HG02798 (cell line): ENCODE data around the gene SLC26A11.
"Not testable (repeated sequence)": the region's sequence is repeated elsewhere in the genome, so short reads cannot be mapped to it uniquely, and the experiment has no call there.

Experiments used
- ATAC-seq: cut with Tn5 transposase; IDR thresholded peaks from one replicate; pipeline ENCODE4 v1.9.1; 2021; ENCODE audit warnings: mild to moderate bottlenecking; ENCODE audit not compliant: unreplicated experiment, poor library complexity

The SLC26A11 gene

DNA sequence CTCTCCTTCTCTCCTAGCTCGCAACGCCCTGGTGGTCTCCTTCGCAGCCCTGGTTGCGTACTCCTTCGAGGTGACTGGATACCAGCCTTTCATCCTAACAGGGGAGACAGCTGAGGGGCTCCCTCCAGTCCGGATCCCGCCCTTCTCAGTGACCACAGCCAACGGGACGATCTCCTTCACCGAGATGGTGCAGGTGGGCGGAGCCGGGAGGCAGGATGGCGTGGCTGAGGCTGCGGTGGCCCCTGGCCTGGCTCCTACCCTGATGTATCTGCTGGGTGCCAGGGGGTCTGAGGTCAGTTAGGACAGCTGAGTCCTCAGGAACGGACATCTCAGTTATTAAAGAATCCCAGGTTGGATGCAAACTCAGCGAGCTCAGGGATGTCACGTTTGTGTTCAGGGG lies 16.7 kb downstream of the SLC26A11 start:
- no peak for ATAC-seq

DNA sequence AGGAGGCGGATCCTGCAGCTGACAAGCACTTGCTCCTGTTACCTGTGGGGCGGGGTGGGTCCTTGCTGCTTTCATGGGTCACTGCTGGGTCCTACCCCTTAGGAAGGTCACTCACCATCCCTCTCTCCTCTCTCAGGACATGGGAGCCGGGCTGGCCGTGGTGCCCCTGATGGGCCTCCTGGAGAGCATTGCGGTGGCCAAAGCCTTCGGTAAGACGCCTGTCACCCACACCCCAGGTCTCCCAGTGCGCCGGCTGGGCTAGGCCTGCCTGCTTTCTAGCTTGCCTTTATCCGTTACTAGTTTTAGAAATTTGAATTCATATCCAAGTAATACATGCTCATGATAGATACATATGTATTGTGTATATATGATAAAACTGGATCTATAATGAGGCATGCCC lies 17.2 kb downstream of the SLC26A11 start:
- no peak for ATAC-seq

DNA sequence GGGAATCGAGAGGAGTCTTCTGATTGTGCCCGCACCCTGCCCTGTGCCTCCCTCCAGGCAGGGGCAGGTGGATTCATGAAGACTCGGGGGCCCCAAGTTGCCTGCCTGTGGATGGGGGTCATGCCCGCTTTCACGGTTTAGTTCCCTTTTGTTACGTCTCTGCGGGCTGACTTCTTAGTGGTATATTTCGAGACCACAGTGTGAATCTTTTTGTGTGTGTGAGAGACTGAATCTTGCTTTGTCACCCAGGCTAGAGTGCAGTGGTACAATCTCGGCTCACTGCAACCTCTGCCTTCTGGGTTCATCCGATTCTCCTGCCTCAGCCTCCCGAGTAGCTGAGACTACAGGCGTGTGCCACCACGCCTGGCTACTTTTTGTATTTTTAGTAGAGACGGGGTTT lies 22.3 kb downstream of the SLC26A11 start:
- ATAC-seq, result no peak

DNA sequence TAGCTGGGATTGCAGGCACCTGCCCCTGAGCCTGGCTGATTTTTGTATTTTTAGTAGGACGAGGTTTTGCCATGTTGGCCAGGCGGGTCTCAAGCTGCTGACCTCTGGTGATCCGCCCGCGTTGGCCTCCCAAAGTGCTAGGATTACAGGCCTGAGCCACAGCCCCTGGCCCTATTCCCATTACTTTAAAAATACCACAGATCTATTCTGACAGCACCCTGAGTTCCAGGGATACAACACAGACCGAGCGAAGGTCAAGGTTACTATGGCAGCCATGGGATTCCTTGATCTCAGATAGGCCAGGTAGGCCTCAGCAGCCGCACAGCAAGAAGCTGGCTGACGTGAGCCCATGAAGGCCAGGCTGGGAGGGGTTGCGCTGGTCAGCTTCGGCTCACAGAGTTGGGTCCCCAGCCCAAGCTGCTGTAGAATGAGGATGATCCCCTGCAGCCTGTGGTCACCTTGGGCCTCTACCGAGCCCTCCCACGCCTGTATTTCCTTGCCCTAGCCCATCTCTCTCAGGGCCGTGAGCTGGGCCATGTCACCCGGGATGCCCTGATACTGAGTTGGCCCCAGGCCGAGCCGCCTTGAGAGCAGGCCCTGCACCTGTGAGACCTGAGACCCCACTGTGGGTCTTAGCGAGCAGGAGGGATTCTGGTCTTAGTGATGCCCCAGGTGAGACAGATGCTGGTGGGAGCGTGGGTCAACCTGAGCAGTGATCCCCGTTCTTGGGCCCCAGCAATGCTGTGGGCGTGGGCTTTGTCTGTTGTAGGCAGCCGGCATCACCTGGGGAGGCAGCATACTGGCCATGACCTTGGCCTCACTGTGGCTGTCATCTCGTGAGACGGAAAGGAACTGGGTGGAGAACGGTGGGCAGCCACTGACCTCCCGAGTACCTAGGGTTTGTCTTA lies 23.6 kb downstream of the SLC26A11 start:
- no peak for ATAC-seq

DNA sequence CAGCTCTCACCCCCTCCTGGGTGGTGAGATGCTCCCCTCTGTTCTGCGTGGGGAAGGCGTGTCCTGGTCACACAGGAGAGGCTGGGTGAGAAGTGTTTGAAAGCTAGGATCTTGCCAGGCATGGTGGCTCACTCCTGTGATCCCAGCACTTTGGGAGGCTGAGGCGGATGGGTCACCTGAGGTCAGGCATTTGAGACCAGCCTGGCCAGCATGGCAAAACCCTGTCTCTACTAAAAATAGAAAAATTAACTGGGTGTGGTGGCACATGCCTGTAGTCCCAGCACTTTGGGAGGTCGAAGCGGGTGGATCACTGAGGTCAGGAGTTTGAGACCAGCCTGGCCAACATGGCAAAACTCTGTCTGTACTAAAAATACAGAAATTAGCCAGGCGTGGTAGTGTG lies 24.2 kb downstream of the SLC26A11 start:
- ATAC-seq, result not testable (repeated sequence)

GRCh38 chr17:80244871-80245509 lies 24.8 kb downstream of the SLC26A11 start:
- ATAC-seq, result no peak

GRCh38 chr17:80245566-80246265 lies 25.5 kb downstream of the SLC26A11 start:
- ATAC-seq, result no peak

DNA sequence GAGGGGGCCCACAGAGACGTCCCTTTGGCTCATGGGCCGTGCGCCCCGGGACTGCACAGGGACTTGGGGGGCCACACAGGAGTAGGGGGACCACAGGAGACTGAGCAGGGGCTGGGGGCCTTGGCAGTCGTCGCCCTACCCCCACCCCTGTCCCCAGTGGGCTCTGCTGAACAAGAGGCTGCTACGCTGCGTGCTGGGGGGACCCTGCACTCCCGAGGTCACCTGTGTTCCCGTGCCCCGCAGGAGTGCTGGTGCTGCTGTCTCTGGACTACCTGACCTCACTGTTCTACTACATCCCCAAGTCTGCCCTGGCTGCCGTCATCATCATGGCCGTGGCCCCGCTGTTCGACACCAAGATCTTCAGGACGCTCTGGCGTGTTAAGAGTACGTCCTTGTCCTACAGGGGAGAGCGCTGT lies 26.0 kb downstream of the SLC26A11 start:
- no peak for ATAC-seq

- no peak for ATAC-seq
These were observed 26.5 kb downstream of the SLC26A11 start for GRCh38 chr17:80246726-80247125.

DNA sequence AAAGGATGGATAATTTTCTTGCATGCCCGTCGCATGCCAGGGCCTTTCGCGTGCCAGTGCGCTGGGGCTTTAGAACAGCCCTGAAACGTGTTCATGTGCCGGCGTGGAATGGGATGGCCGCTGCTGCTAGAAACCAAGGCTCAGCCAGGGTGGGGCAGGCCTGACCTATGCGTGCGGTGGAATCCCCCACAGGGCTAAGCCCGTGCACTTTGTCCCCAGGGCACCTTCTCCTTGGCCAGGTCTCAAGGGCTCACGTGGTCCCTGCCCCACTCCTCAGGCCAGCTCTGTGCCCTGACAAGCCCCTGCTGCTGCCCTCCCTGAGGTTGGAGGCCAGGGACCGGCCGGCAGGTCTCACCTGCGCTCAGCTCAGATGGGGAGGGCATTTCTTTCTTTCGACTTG lies 27.3 kb downstream of the SLC26A11 start:
- ATAC-seq, result no peak

DNA sequence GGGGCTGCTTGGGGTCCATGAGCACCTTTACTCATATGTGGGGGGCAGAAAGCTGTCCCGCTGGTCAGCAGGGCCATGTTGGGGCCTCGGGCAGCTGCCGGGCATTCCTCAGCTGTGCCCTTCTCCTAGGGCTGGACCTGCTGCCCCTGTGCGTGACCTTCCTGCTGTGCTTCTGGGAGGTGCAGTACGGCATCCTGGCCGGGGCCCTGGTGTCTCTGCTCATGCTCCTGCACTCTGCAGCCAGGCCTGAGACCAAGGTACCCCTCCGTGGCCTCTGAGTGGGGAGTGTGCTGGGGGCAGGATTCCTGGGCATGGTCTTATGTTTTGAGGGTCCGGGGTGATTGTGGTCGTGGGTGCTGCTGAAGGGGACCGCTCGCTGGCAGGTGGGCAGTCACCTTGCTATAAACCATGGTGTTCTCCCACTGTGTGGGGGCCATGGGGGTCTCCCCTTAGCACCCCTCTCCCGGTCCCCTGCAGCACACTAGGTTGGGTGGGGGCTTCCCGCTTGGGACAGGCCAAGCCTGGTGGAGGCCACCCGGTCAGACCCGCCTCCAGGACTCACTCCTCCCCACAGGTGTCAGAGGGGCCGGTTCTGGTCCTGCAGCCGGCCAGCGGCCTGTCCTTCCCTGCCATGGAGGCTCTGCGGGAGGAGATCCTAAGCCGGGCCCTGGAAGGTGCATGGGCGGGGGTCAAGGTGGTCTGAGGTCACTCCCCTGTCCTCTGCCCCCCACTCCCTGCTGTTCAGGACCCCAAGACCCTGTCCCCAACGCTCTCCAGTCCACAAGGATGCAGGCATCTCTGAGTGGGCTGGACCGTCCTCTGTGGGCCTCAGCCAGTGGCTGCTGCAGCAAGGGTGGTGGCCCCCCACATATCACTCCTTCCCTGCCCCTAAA lies 28.0 kb downstream of the SLC26A11 start:
- no peak for ATAC-seq

DNA sequence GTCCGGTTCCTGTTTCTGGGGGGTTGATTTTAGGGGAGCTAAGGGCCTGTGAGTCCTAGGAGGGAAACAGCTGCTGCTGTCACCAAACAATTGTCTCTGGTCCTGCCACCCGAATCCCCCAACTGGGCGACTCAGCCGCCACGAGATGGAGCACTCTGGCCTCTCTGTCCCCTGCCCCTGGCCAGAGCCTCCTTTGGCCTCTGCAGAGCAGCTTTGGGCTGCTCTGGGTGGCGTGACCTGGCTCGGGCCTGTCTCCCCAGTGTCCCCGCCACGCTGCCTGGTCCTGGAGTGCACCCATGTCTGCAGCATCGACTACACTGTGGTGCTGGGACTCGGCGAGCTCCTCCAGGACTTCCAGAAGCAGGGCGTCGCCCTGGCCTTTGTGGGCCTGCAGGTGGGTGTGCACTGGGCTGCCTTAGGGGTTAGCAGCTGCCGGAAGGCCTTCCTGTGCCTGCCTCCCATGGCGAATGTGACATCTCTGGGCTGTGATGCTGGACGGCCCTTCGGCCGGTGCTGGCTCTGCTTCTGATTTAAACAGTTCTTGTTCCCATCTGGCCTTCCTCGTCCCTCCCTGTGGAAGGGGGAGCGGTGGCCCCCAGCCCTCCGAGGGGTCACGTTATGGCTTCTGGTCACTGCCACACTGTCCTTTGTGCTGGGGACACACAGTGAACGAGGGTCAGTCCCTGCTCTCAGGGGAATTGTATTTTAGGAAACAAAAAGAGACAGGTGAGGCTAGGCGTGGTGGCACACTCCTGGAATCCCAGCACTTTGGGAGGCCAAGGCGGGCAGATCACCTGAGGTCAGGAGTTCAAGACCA lies 28.9 kb downstream of the SLC26A11 start:
- ATAC-seq, result no peak

GRCh38 chr17:80251966-80252365 lies 31.7 kb downstream of the SLC26A11 start:
- no peak for ATAC-seq

- ATAC-seq, result no peak
These were observed 32.6 kb downstream of the SLC26A11 start for GRCh38 chr17:80252871-80253270.

- no peak for ATAC-seq
These were observed 33.6 kb downstream of the SLC26A11 start for GRCh38 chr17:80253631-80254395.

DNA sequence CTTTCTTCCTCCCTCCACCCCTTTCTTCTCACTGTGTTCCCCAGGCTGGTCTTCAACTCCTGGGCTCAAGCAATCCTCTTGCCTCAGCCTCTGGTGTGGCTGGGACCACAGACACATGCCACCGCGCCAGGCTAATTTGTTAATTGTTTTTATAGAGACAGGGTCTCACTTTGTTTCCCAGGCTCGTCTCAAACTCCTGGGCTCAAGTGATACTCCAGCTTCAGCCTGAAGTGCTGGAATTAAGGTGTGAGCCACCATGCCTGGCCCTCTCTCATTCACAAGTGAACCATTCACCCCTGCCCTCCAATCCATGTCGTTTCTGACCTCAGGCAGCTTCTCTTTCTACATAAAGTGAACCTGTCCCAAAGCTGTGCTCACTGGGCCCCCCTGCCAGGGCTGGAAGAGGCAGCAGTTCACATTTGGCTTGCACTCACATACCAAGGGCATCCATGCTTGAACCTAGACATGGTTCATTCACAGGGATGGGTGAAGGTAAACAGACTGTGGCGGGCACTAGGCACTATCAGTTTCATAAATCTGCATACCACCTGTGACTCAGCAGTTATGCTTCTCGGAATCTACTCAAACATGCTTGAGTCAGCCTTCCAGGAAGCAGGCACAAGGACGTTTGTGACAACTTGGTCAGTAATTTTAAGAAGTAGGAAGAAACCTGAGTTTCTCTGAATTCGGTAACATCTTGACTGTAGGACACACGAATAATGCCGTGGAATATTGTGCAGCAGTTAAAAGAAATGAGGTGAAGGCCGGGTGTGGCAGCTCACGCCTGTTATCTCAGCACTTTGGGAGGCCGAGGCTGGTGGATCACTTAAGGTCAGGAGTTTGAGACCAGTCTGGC lies 34.4 kb downstream of the SLC26A11 start:
- peak; percentile 52 for ATAC-seq

- no peak for ATAC-seq
These were observed 35.8 kb downstream of the SLC26A11 start for GRCh38 chr17:80256034-80256350.

GRCh38 chr17:80257716-80258213 lies 37.5 kb downstream of the SLC26A11 start:
- ATAC-seq, result no peak
